SK-N-SH treated with all-trans-retinoic acid at 6 μM for 48 hours (cell line): ENCODE data around the gene ABCC1.

Experiments used
- ATAC-seq: fragments of 200-7000 bp; cut with Tn5 transposase; 3 replicates; pipeline ENCODE4 v1.9.1; 2020; ENCODE audit warnings: mild to moderate bottlenecking, moderate library complexity
- ARNTL ChIP-seq: fragments of 450-650 bp; formaldehyde crosslinking; IDR thresholded peaks from 2 replicates; pipeline ENCODE4 v1.5.0; 2020; ENCODE audit warnings: low read depth, mild to moderate bottlenecking, moderate library complexity, borderline replicate concordance
- BACH2 ChIP-seq: fragments of 250-450 bp; sonication (Bioruptor Pico); IDR thresholded peaks from 2 replicates; pipeline ENCODE4 v1.9.0; 2021; ENCODE audit warnings: mild to moderate bottlenecking, borderline replicate concordance
- CSDC2 ChIP-seq: fragments of 250-450 bp; sonication (Bioruptor Pico); IDR thresholded peaks from 2 replicates; pipeline ENCODE4 v1.5.0; 2020; ENCODE audit warnings: mild to moderate bottlenecking, moderate library complexity
- ESRRG ChIP-seq: fragments of 250-450 bp; sonication (Bioruptor Pico); IDR thresholded peaks from 2 replicates; pipeline ENCODE4 v1.6.1; 2021; ENCODE audit warnings: mild to moderate bottlenecking
- GLIS3 ChIP-seq: fragments of 250-450 bp; sonication (Bioruptor Pico); IDR thresholded peaks from 2 replicates; pipeline ENCODE4 v1.5.0; 2020; ENCODE audit warnings: mild to moderate bottlenecking, moderate library complexity
- ISL1 ChIP-seq: fragments of 250-450 bp; sonication (Bioruptor Pico); IDR thresholded peaks from 2 replicates; pipeline ENCODE4 v2.1.2; 2022; ENCODE audit warnings: mild to moderate bottlenecking, moderate library complexity
- OSR1 ChIP-seq: fragments of 250-450 bp; sonication (Bioruptor Pico); IDR thresholded peaks from 2 replicates; pipeline ENCODE4 v1.8.0; 2022; ENCODE audit warnings: moderate library complexity, mild to moderate bottlenecking, inconsistent platforms
- RARB ChIP-seq: fragments of 250-450 bp; sonication (Bioruptor Pico); IDR thresholded peaks from 2 replicates; pipeline ENCODE4 v1.8.0; 2021; ENCODE audit warnings: mild to moderate bottlenecking, moderate library complexity
- SNAI2 ChIP-seq: fragments of 250-450 bp; sonication (Bioruptor Pico); IDR thresholded peaks from 2 replicates; pipeline ENCODE4 v1.5.0; 2020; ENCODE audit warnings: mild to moderate bottlenecking, moderate library complexity
- TCF4 ChIP-seq: fragments of 250-450 bp; sonication (Bioruptor Pico); IDR thresholded peaks from 2 replicates; pipeline ENCODE4 v1.8.0; 2021; ENCODE audit warnings: mild to moderate bottlenecking, moderate library complexity, borderline replicate concordance
- TOX ChIP-seq: fragments of 250-450 bp; sonication (Bioruptor Pico); IDR thresholded peaks from 2 replicates; pipeline ENCODE4 v1.8.0; 2021; ENCODE audit warnings: mild to moderate bottlenecking, moderate library complexity, borderline replicate concordance
- ZC3H10 ChIP-seq: fragments of 250-450 bp; sonication (Bioruptor Pico); IDR thresholded peaks from 2 replicates; pipeline ENCODE4 v1.5.1; 2021; ENCODE audit warnings: mild to moderate bottlenecking, moderate library complexity
- ZFP3 ChIP-seq: fragments of 250-450 bp; sonication (Bioruptor Pico); IDR thresholded peaks from 2 replicates; pipeline ENCODE4 v1.5.0; 2020; ENCODE audit warnings: mild to moderate bottlenecking, moderate library complexity
- ZNF565 ChIP-seq: fragments of 450-650 bp; formaldehyde crosslinking; conservative IDR thresholded peaks from 2 replicates; pipeline ENCODE4 v1.5.0; 2020; ENCODE audit warnings: low read depth, mild to moderate bottlenecking, moderate library complexity
- ZNF70 ChIP-seq: fragments of 450-650 bp; formaldehyde crosslinking; IDR thresholded peaks from 2 replicates; pipeline ENCODE4 v1.5.0; 2020; ENCODE audit warnings: mild to moderate bottlenecking, moderate library complexity
- TF ChIP-seq, protein P1 (sequence below): fragments of 250-450 bp; sonication (Bioruptor Pico); IDR thresholded peaks from 2 replicates; pipeline ENCODE4 v1.5.1; 2021; ENCODE audit warnings: mild to moderate bottlenecking, moderate library complexity
- TF ChIP-seq, protein P2 (sequence below): fragments of 250-450 bp; sonication (Bioruptor Pico); IDR thresholded peaks from 2 replicates; pipeline ENCODE4 v1.8.0; 2021; ENCODE audit warnings: low read depth, mild to moderate bottlenecking, moderate library complexity, borderline replicate concordance
- TF ChIP-seq, protein P3 (sequence below): fragments of 250-450 bp; sonication (Bioruptor Pico); IDR thresholded peaks from 2 replicates; pipeline ENCODE4 v1.5.1; 2020; ENCODE audit warnings: low read depth, mild to moderate bottlenecking, moderate library complexity
- TF ChIP-seq, protein P4 (sequence below): fragments of 250-450 bp; sonication (Bioruptor Pico); IDR thresholded peaks from 2 replicates; pipeline ENCODE4 v1.8.0; 2020; ENCODE audit warnings: mild to moderate bottlenecking, moderate library complexity, borderline replicate concordance
- TF ChIP-seq, protein P5 (sequence below): fragments of 250-450 bp; sonication (Bioruptor Pico); IDR thresholded peaks from 2 replicates; pipeline ENCODE4 v1.5.0; 2020; ENCODE audit warnings: mild to moderate bottlenecking, moderate library complexity

Gene ABCC1

DNA sequence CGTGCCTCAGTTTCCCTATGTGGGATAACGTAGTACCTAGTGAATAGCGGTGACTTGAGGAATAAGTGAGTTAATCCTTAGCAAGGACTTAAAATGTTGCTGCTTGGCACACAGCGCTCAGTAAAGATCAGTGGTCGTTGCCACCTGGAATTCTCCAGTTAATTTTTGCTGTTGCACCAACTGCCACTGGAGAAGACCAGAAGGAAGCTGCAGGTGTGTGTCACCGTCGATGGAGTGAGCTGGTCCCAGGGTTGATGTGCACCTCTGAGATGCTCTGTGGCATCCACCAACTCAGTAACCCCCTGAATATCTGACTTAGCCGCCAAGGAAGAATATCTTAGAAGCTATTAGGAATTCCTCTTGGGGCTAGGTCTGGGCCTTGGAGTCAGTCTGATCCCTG, 4.1 kb downstream of the ABCC1 start:
- TF ChIP-seq SNAI2 (CRISPR knock-in tag) (no peak), ESRRG (CRISPR knock-in tag) (no peak), ZFP3 (CRISPR knock-in tag) (no peak), BACH2 (no peak), RARB (CRISPR knock-in tag) (no peak), ZNF565 (CRISPR knock-in tag) (no peak), ZNF70 (CRISPR knock-in tag) (no peak)
- TF ChIP-seq, protein P1, sequence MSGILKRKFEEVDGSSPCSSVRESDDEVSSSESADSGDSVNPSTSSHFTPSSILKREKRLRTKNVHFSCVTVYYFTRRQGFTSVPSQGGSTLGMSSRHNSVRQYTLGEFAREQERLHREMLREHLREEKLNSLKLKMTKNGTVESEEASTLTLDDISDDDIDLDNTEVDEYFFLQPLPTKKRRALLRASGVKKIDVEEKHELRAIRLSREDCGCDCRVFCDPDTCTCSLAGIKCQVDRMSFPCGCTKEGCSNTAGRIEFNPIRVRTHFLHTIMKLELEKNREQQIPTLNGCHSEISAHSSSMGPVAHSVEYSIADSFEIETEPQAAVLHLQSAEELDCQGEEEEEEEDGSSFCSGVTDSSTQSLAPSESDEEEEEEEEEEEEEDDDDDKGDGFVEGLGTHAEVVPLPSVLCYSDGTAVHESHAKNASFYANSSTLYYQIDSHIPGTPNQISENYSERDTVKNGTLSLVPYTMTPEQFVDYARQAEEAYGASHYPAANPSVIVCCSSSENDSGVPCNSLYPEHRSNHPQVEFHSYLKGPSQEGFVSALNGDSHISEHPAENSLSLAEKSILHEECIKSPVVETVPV: no peak
- TF ChIP-seq, protein P2, sequence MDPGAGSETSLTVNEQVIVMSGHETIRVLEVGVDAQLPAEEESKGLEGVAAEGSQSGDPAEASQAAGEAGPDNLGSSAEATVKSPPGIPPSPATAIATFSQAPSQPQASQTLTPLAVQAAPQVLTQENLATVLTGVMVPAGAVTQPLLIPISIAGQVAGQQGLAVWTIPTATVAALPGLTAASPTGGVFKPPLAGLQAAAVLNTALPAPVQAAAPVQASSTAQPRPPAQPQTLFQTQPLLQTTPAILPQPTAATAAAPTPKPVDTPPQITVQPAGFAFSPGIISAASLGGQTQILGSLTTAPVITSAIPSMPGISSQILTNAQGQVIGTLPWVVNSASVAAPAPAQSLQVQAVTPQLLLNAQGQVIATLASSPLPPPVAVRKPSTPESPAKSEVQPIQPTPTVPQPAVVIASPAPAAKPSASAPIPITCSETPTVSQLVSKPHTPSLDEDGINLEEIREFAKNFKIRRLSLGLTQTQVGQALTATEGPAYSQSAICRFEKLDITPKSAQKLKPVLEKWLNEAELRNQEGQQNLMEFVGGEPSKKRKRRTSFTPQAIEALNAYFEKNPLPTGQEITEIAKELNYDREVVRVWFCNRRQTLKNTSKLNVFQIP: no peak
- no peak for ATAC-seq

DNA sequence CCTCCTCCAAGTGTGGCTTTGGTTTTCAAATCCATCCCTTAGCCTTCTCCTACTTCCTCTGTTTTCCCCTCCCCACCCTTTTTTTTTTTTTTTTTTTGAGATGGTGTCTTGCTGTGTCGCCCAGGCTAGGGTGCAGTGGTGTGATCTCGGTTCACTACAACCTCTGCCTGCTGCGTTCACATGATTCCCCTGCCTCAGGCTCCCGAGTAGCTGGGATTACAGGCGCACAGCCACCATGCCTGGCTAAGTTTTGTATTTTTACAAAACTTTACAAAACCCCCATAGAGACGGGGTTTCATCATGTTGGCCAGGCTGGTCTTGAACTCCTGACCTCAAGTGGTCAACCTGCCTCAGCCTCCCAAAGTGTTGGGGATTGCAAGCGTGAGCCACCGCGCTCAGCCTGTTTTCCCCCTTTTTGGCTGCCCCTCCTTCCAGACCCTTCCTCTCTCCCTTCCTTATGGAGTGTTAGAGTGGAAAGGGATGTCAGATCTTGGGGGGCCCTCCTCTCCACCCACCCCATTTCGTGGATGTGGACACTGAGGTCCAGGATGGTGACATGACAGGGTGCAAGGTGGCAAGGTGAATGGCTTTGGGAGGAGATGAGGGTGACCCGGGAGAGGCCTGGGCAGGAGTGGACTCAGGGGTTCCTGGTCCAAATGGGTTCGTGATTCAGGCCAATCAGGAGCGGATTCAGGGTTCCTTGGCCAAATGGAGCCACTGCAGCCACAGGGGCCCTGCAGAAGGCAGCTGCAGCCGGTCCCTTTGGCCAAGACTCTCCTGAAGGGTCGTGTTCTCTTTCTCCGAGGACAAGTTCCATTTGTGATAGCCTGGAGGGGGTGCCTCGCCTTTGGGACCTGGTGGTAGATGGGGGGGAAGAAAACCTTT, 4.8 kb downstream of the ABCC1 start:
- TF ChIP-seq, protein P2: no peak
- no peak for TF ChIP-seq CSDC2 (CRISPR knock-in tag)
- no peak for TF ChIP-seq ISL1 (CRISPR knock-in tag)
- TF ChIP-seq ZFP3 (CRISPR knock-in tag): no peak
- TF ChIP-seq, protein P1: no peak
- no peak for TF ChIP-seq RARB (CRISPR knock-in tag)
- no peak for TF ChIP-seq ZNF565 (CRISPR knock-in tag)
- TF ChIP-seq ARNTL: no peak
- TF ChIP-seq BACH2: no peak
- TF ChIP-seq OSR1 (CRISPR knock-in tag): no peak
- TF ChIP-seq, all 23 proteins: peak for 0
- no peak for ATAC-seq

DNA sequence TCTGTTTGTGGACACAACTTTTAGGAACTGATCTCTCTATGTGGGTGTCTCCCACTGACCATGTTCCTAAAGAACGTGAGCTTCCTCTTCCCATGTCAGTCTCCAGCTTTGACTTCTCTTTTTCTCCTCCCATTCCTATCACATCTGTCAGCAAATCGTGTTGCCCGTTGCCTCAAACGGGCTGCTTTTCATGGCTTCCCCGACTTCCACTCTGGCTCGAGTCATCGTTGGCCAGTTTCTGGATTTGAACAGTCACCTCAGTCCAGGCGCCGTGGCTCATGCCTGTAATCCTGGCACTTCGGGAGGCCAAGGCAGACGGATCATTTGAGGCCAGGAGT, 5.4 kb downstream of the ABCC1 start:
- no peak for ATAC-seq
- no peak for TF ChIP-seq BACH2
- TF ChIP-seq ZC3H10 (CRISPR knock-in tag): no peak

DNA sequence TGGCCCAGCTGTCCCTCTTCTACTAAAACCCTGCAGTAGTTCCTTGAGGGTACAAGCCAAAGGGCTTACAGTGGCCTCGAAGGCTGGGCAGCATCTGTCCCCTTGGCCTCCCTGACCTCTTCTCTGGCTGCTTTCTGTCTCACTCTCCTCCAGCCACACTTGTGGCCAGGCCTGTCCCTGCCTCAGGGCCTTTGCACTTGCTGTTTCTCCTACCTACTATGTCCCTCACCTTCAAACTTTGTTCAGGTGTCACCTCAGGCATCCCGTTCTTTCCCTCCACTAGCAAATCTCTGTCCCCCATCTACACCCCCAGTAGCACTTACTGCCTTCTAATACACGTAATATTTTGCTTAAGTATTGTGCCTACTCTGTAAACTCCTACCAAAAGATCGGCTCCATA, 6.0 kb downstream of the ABCC1 start:
- ATAC-seq: no peak
- TF ChIP-seq ARNTL (no peak), TCF4 (CRISPR knock-in tag) (no peak), TOX (CRISPR knock-in tag) (no peak), ZNF70 (CRISPR knock-in tag) (no peak), CSDC2 (CRISPR knock-in tag) (no peak), GLIS3 (CRISPR knock-in tag) (no peak), BACH2 (no peak)
- TF ChIP-seq, protein P3, sequence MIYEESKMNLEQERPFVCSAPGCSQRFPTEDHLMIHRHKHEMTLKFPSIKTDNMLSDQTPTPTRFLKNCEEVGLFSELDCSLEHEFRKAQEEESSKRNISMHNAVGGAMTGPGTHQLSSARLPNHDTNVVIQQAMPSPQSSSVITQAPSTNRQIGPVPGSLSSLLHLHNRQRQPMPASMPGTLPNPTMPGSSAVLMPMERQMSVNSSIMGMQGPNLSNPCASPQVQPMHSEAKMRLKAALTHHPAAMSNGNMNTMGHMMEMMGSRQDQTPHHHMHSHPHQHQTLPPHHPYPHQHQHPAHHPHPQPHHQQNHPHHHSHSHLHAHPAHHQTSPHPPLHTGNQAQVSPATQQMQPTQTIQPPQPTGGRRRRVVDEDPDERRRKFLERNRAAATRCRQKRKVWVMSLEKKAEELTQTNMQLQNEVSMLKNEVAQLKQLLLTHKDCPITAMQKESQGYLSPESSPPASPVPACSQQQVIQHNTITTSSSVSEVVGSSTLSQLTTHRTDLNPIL: no peak
- TF ChIP-seq, protein P4, sequence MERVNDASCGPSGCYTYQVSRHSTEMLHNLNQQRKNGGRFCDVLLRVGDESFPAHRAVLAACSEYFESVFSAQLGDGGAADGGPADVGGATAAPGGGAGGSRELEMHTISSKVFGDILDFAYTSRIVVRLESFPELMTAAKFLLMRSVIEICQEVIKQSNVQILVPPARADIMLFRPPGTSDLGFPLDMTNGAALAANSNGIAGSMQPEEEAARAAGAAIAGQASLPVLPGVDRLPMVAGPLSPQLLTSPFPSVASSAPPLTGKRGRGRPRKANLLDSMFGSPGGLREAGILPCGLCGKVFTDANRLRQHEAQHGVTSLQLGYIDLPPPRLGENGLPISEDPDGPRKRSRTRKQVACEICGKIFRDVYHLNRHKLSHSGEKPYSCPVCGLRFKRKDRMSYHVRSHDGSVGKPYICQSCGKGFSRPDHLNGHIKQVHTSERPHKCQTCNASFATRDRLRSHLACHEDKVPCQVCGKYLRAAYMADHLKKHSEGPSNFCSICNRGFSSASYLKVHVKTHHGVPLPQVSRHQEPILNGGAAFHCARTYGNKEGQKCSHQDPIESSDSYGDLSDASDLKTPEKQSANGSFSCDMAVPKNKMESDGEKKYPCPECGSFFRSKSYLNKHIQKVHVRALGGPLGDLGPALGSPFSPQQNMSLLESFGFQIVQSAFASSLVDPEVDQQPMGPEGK (CRISPR knock-in tag): no peak
- TF ChIP-seq, protein P5, sequence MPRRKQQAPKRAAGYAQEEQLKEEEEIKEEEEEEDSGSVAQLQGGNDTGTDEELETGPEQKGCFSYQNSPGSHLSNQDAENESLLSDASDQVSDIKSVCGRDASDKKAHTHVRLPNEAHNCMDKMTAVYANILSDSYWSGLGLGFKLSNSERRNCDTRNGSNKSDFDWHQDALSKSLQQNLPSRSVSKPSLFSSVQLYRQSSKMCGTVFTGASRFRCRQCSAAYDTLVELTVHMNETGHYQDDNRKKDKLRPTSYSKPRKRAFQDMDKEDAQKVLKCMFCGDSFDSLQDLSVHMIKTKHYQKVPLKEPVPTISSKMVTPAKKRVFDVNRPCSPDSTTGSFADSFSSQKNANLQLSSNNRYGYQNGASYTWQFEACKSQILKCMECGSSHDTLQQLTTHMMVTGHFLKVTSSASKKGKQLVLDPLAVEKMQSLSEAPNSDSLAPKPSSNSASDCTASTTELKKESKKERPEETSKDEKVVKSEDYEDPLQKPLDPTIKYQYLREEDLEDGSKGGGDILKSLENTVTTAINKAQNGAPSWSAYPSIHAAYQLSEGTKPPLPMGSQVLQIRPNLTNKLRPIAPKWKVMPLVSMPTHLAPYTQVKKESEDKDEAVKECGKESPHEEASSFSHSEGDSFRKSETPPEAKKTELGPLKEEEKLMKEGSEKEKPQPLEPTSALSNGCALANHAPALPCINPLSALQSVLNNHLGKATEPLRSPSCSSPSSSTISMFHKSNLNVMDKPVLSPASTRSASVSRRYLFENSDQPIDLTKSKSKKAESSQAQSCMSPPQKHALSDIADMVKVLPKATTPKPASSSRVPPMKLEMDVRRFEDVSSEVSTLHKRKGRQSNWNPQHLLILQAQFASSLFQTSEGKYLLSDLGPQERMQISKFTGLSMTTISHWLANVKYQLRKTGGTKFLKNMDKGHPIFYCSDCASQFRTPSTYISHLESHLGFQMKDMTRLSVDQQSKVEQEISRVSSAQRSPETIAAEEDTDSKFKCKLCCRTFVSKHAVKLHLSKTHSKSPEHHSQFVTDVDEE (CRISPR knock-in tag): no peak
- TF ChIP-seq, protein P1: no peak
